HL-60 (cell line): ENCODE results near the gene CPLX3.

ENCODE experiments used
- DNase-seq, 2 experiments: peaks; one replicate each; pipeline ENCODE4 v3.0.0-alpha.2; 2010 to 2020; ENCODE audit warnings: low read depth in 1 of 2, low spot score in 1 of 2
- H3K27ac ChIP-seq: fragments of 250-450 bp; sonication (Bioruptor Pico); replicated peaks from 2 replicates; pipeline ENCODE4 v1.5.1; 2020; ENCODE audit warnings: mild to moderate bottlenecking, moderate library complexity
- H3K27me3 ChIP-seq: fragments of 250-450 bp; sonication (Bioruptor Pico); 2 replicates; pipeline ENCODE4 v1.5.1; 2021; ENCODE audit warnings: mild to moderate bottlenecking, moderate library complexity; ENCODE audit not compliant: insufficient read depth, poor library complexity, severe bottlenecking
- H3K4me3 ChIP-seq: replicated peaks from 2 replicates; pipeline ENCODE4 v1.5.1; 2011; ENCODE audit warnings: mild to moderate bottlenecking, control low read depth, low read length; ENCODE audit not compliant: insufficient read depth
- CTCF ChIP-seq: IDR thresholded peaks from one replicate; pipeline ENCODE4 v1.5.1; 2011; ENCODE audit warnings: low read length, control low read depth, inconsistent platforms; ENCODE audit not compliant: insufficient read depth
- GABPA ChIP-seq: IDR thresholded peaks from 2 replicates; pipeline ENCODE4 v1.6.1; 2012; ENCODE audit warnings: low read depth
- POLR2AphosphoS5 ChIP-seq: IDR thresholded peaks from 2 replicates; pipeline ENCODE4 v1.6.1; 2012; ENCODE audit warnings: low read depth
- REST ChIP-seq: IDR thresholded peaks from 2 replicates; pipeline ENCODE4 v1.6.1; 2012; ENCODE audit warnings: low read depth; ENCODE audit not compliant: insufficient replicate concordance
- SPI1 ChIP-seq: IDR thresholded peaks from 2 replicates; pipeline ENCODE4 v1.6.1; 2012; ENCODE audit warnings: low read depth, mild to moderate bottlenecking, borderline replicate concordance

Gene CPLX3

GRCh38 chr15:74812533-74812932 lies 13.9 kb upstream of the CPLX3 start, which contains the start of gene LMAN1L:
TSS of gene LMAN1L (plus strand) at chr15:74812835. CDS start at chr15:74812855, 20 bp downstream.
- no peak within 1 kb of the TSS for H3K27ac ChIP-seq
- no peak for DNase-seq
- no peak within 1 kb of the TSS for H3K4me3 ChIP-seq
- TF ChIP-seq CTCF = no peak
- no peak for TF ChIP-seq REST
- no peak for TF ChIP-seq POLR2AphosphoS5
- no peak for TF ChIP-seq GABPA
- no peak for TF ChIP-seq SPI1
- H3K27me3 ChIP-seq = no peaks in the 10 kb centered on the region

GRCh38 chr15:74815121-74815934 lies 11.1 kb upstream of the CPLX3 start:
- no peak for TF ChIP-seq GABPA
- TF ChIP-seq SPI1 = peak; percentile 52; the same call in 1 of the 2 replicates
- H3K4me3 ChIP-seq = no peak overlapping the region
- H3K27ac ChIP-seq = no peak overlapping the region

GRCh38 chr15:74815961-74816360 lies 10.5 kb upstream of the CPLX3 start:
- Histone ChIP-seq H3K4me3 (no peak overlapping the region), H3K27me3 (no peaks in the 10 kb centered on the region), H3K27ac (no peak overlapping the region)
- DNase-seq = no peak
- TF ChIP-seq GABPA = no peak
- no peak for TF ChIP-seq REST
- TF ChIP-seq CTCF = no peak
- TF ChIP-seq SPI1 = no peak
- no peak for TF ChIP-seq POLR2AphosphoS5

More at GRCh38 chr15:74815121-74815934, 11.1 kb upstream of the CPLX3 start:
- no peak for DNase-seq
- no peaks in the 10 kb centered on the region for H3K27me3 ChIP-seq

- H3K27ac ChIP-seq = no peak overlapping the region
- no peak overlapping the region for H3K4me3 ChIP-seq
- DNase-seq = no peak
- H3K27me3 ChIP-seq = no peaks in the 10 kb centered on the region
- TF ChIP-seq GABPA (no peak), CTCF (no peak), POLR2AphosphoS5 (no peak), REST (no peak), SPI1 (no peak)
These were observed 9.6 kb upstream of the CPLX3 start for GRCh38 chr15:74816624-74817369.
